Heart left ventricle (tissue), 16 donors: ENCODE results near the gene RNF13. TPM values are rescaled to one million over a fixed set of nuclear protein-coding genes. Genes with fewer than 3 reads are reported as not detected.

Experiments
- ATAC-seq, 4 donors: fragments of 200-7000 bp; cut with Tn5 transposase; one replicate each; pipeline ENCODE4 v1.9.1; 2020 to 2022; ENCODE audit warnings: moderate library complexity in 4 of 4, mild to moderate bottlenecking in 3 of 4, moderate number of reproducible peaks in 1 of 4
- DNase-seq, 5 donors: peaks; one replicate each; pipeline ENCODE4 v3.0.0-alpha.2; 2020
- H3K27ac ChIP-seq, 12 donors: fragments of 200-600 bp; sonication (generic) in 4 of 12; one replicate each; pipeline versions ENCODE4 v1.5.0 to v1.8.0; 2016 to 2022; ENCODE audit warnings: mild to moderate bottlenecking in 2 of 12
- H3K27me3 ChIP-seq, 9 donors: fragments of 200-600 bp; sonication (generic) in 2 of 9; one replicate each; pipeline versions ENCODE4 v1.5.1 to v1.8.0; 2016 to 2022; ENCODE audit warnings: mild to moderate bottlenecking in 3 of 9
- H3K36me3 ChIP-seq, 9 donors: fragments of 200-600 bp; sonication (generic) in 2 of 9; one replicate each; pipeline versions ENCODE4 v1.5.0 to v1.8.0; 2018 to 2022; ENCODE audit warnings: mild to moderate bottlenecking in 2 of 9
- H3K4me1 ChIP-seq, 12 donors: fragments of 200-600 bp; sonication (generic) in 4 of 12; one replicate each; pipeline versions ENCODE4 v1.5.0 to v1.8.0; 2016 to 2022; ENCODE audit warnings: mild to moderate bottlenecking in 3 of 12
- H3K4me3 ChIP-seq, 12 donors: fragments of 200-600 bp; sonication (generic) in 4 of 12; one replicate each; pipeline versions ENCODE4 v1.5.0 to v1.8.0; 2017 to 2022; ENCODE audit warnings: mild to moderate bottlenecking in 9 of 12, moderate library complexity in 4 of 12
- H3K9me3 ChIP-seq, 12 donors: fragments of 200-600 bp; sonication (generic) in 4 of 12; one replicate each; pipeline versions ENCODE4 v1.5.0 to v1.8.0; 2016 to 2022; ENCODE audit warnings: mild to moderate bottlenecking in 1 of 12
- CTCF ChIP-seq, 12 donors: fragments of 200-600 bp; sonication (generic) in 4 of 12; IDR thresholded peaks; one replicate each; pipeline versions ENCODE4 v1.5.0 to v1.8.0; 2018 to 2022; ENCODE audit warnings: antibody characterized with exemption in 12 of 12, mild to moderate bottlenecking in 5 of 12
- POLR2A ChIP-seq, 2 donors: fragments of 450-650 bp; IDR thresholded peaks; one replicate each; pipeline ENCODE4 v1.6.1; 2017; ENCODE audit warnings: antibody characterized with exemption in 2 of 2, mild to moderate bottlenecking in 2 of 2, moderate library complexity in 2 of 2
- whole genome bisulfite sequencing, 4 donors: extraction: QIAGEN DNeasy Blood & Tissue Kit in 2 of 4; methylation state at CpG; one replicate each; pipeline versions ENCODE4 v1.1.5 to v1.1.7; 2013 to 2018; 5-methylcytosine and 5-hydroxymethylcytosine counted together
- intact Hi-C, 10 donors: fragments of 100-400 bp; cut with DNase I; formaldehyde crosslinking; loops; one replicate each; pipeline versions ENCODE4 v1.11.1 to v1.14.2; 2022
- polyA plus RNA-seq, 2 donors: library from polyadenylated mRNA; stranded (reverse); fragments of 200-250 nt; gene quantifications; one replicate each; pipeline ENCODE4 v1.2.3, GENCODE V29; 2013
- total RNA-seq, 9 donors: library from RNA; depleted of rRNA in 2 of 9; stranded (reverse); fragments of >200 nt in 2 of 9; fragmentation: NEBNext Ultra II Directional in 3 of 9; extraction: Animal tissue kit (Norgen Biotek cat#: 25700) in 3 of 9; gene quantifications; one replicate each; pipeline versions ENCODE4 v1.1.0 to v1.2.4, GENCODE V29; 2016 to 2023
- donor health status: ischemic (EF 13 %, LVEDD 7.1; RV severe dilation, severe dysfunction).
- donor health status: healthy with polysubstance abuse.
- donor health status: DM: no; HTN: yes; CAD: no.
- donor health status: DM: no; HTN: no; CAD: no.
- donor health status: ischemic (EF 25% LVEDD 6.9; RV normal size, moderate dysfunction).
- donor health status: ischemic (EF 25% LVEDD 5.7; RV mildly dilated, moderate dysfunction).
- donor health status: healthy.
- donor health status: DM: yes; HTN: yes; CAD: no.
- donor health status: ischemic (EF 35%, LVEDD 5.7; RV mildly dilated, moderate dysfunction).
- donor health status: nonischemic (EF 11% LVEDD 7.7; RV severe dilation, severe dysfunction).
- donor health status: DM: yes; HTN: yes; CAD: no.
- donor health status: PGD.
- donor health status: ischemic (EF 29% LVEDD 5.4; RV normal size, mild dysfunction).
- donor health status: nonischemic (EF 23%, LVEDD 6.1; RV moderate dilation, normal function).

RNF13 gene
- total and polyA plus RNA-seq, 11 donors: 21.4 to 77.6 (median 55.1) TPM

DNA sequence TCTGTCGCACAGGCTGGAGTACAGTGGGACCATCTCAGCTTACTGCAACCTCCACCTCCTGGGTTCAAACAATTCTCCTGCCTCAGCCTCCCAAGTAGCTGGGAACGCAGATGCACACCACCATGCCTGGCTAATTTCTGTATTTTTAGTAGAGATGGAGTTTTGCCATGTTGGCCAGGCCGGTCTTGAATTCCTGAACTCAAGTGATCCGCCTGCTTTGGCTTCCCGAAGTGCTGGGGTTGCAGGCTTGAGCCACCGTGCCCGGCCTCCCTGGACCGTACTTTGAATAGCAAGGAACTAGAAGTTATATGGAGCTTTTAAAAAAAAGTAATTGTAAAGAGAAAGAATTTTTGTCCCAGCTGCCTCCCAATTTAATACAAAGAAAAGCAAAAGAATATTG is 12.3 kb upstream of the RNF13 start:
- Histone ChIP-seq H3K4me3 (no peak overlapping the region), H3K36me3 (no peaks in the 10 kb centered on the region), H3K27ac (no peak overlapping the region), H3K27me3 (no peaks in the 10 kb centered on the region), H3K4me1 (no peaks in the 10 kb centered on the region), H3K9me3 (peaks cover 0 to 7% (median 0%) of the 10 kb centered on the region in 12 donors)
- TF ChIP-seq POLR2A (IDR thresholded peaks at IDR 0.05) (no peak), CTCF (IDR thresholded peaks at IDR 0.05) (no peak)
- ATAC-seq (no peak), DNase-seq (no peak)
- intact Hi-C loops: no loop called here
- WGBS, 4 donors: 91 to 93% (median 92%) methylated on average over 8 of the region's 8 CpGs

DNA sequence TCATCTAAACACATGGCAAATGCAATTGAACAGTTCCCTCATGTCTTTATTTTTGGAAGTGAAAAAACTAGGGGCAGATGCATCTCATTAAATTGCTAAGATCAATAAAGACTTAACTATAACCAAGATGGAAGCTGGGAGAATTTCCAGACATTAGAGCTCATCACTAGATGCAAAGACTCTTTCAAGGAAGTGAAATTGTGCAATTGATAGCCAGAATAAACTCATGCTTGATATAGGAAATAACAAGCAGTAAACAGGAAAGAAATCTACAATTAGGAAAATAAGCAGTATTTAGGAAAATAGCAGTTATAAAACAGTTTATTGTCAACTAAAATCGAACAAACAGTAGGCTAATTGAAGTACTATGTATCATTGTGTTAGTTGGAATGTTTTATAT is 11.8 kb upstream of the RNF13 start:
- H3K4me1 ChIP-seq: no peaks in the 10 kb centered on the region
- H3K27me3 ChIP-seq: no peaks in the 10 kb centered on the region
- no peak overlapping the region for H3K27ac ChIP-seq
- TF ChIP-seq CTCF (IDR thresholded peaks at IDR 0.05) (no peak), POLR2A (IDR thresholded peaks at IDR 0.05) (no peak)
- WGBS, 4 donors: 59 to 73% (median 67%) methylated on average over 1 of the region's 1 CpG
- peaks cover 0 to 7% (median 0%) of the 10 kb centered on the region in 12 donors for H3K9me3 ChIP-seq
- no peak overlapping the region for H3K4me3 ChIP-seq
- no peaks in the 10 kb centered on the region for H3K36me3 ChIP-seq
- DNase-seq (no peak), ATAC-seq (no peak)
- intact Hi-C loops: no loop called here

- H3K36me3 ChIP-seq: no peaks in the 10 kb centered on the region
- no peak overlapping the region for H3K4me3 ChIP-seq
- no peaks in the 10 kb centered on the region for H3K4me1 ChIP-seq
- intact Hi-C loops: no loop called here
- H3K27me3 ChIP-seq: no peaks in the 10 kb centered on the region
- DNase-seq: no peak
- TF ChIP-seq POLR2A (IDR thresholded peaks at IDR 0.05) (no peak), CTCF (IDR thresholded peaks at IDR 0.05) (no peak)
- WGBS, 4 donors: 66 to 81% (median 68%) methylated on average over 5 of the region's 5 CpGs
- peaks cover 0 to 7% (median 0%) of the 10 kb centered on the region in 12 donors for H3K9me3 ChIP-seq
- ATAC-seq: no peak
- no peak overlapping the region for H3K27ac ChIP-seq
These were observed 11.4 kb upstream of the RNF13 start for GRCh38 chr3:149801639-149802038.

GRCh38 chr3:149806171-149806778 is 6.7 kb upstream of the RNF13 start:
- no peaks in the 10 kb centered on the region for H3K9me3 ChIP-seq
- peaks cover 0 to 9% (median 0%) of the 10 kb centered on the region in 12 donors for H3K4me1 ChIP-seq
- H3K27ac ChIP-seq: no peak overlapping the region
- whole genome bisulfite sequencing, 4 donors: 77 to 81% (median 78%) methylated on average over 2 of the region's 2 CpGs
- ATAC-seq: no peak
- TF ChIP-seq POLR2A (IDR thresholded peaks at IDR 0.05) (no peak), CTCF (IDR thresholded peaks at IDR 0.05) (no peak)
- no peak overlapping the region for H3K4me3 ChIP-seq
- no peaks in the 10 kb centered on the region for H3K27me3 ChIP-seq
- no peak for DNase-seq
- no peaks in the 10 kb centered on the region for H3K36me3 ChIP-seq
- intact Hi-C loops: loop anchor here in 1 of 10 donors (5.0 kb wide), 1 partner anchor 39 kb away; no protein-coding TSS in a partner anchor
